ENCODE results near the gene FBXO33. TPM values are rescaled to one million over a fixed set of nuclear protein-coding genes. Genes with fewer than 3 reads are reported as not detected.

FBXO33 gene
- total RNA-seq, 2 experiments from 2014 or later: 94.6 to 97.4 TPM

DNA sequence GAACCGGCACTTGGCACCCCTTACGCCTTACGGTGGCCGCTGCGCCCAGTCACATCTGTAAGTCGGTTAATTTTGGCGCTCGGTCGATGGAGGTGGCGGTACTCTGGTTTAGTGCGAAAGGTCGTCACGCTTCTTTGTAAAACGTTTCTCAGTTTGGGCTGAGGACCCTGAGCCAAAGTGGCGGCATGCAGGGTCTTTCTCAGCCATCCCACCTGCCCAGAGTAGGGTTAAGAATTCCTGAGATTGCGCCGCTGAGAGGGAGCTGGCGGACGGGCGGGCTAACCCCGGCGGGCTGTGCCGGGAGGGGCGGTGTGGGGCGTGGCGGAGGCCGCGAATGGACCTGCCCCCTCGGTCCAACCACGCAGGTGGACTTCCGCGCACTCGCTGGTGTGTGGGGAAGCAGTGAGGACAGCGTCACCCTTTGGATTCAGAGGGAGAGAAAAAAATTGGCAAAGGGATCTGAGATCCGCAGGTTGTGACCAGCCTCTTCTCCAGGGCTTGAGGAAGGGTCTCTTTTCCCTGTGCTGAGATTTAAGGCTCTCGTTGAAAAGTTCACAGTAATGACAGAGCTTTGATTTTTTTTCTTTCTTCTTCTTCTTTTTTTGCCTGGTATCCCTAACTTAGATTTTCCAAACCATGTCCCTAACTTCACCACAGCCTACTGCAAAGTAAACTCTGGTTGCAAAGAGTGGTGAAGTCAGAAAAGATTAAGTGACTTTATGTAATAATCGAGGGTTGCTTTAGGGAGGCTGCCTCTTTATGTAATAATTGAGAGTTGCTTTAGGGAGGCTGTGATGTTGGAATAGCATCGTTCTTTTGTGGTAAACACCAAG is 602 bp upstream of the FBXO33 start:
- H3K36me3 ChIP-seq (ENCODE audit: insufficient read depth, low read length): no peaks in the 10 kb centered on the region
- ATAC-seq (ENCODE audit: poor library complexity) (peak; percentile 35), DNase-seq (peak in 13 of 14 experiments; percentile 45 to 88 (median 67))
- H3K27me3 ChIP-seq (ENCODE audit: control insufficient read depth in 1 of 2, insufficient read depth in 2 of 2, low read length in 2 of 2): no peaks in the 10 kb centered on the region
- H3K9me3 ChIP-seq (ENCODE audit: control insufficient read depth in 1 of 2, insufficient read depth in 1 of 2, low read length in 2 of 2): no peaks in the 10 kb centered on the region
- ChIA-PET POLR2A (interaction anchor here (1.0 to 4.6 kb wide), 24 partner anchors 8 to 1368 kb away, joined by 3 to 99 read pairs (median 7); partner anchors contain the start of genes GEMIN2, PNN, SEC23A and TRAPPC6B), CTCF (no interaction called here)
- intact Hi-C loops (cut with DNase I, micrococcal nuclease): loop anchor here (1.0 to 5.0 kb wide), 3 partner anchors 256 to 319 kb away; partner anchors contain the start of genes PNN (in 2 of the 2) and GEMIN2 (in 1 of the 2)
- H3K36me3 Mint-ChIP-seq (ENCODE audit: low read depth): peaks cover 32% of the 10 kb centered on the region
- peak overlapping the region; percentile 84 to 88 for H3K27ac ChIP-seq (ENCODE audit: low read depth in 1 of 2, low read length in 2 of 2)
- H3K4me1 ChIP-seq (ENCODE audit: insufficient read depth, low read length): peaks cover 31% of the 10 kb centered on the region
- H3K27me3 Mint-ChIP-seq: no peaks in the 10 kb centered on the region
- H3K4me3 Mint-ChIP-seq: peak overlapping the region; percentile 99
- peaks cover 44% of the 10 kb centered on the region for H3K4me1 Mint-ChIP-seq (ENCODE audit: low read depth)
- H3K9me3 Mint-ChIP-seq: no peaks in the 10 kb centered on the region
- peak overlapping the region; percentile 100 for H3K27ac Mint-ChIP-seq
- peak overlapping the region; percentile 88 for H3K4me3 ChIP-seq (ENCODE audit: low read length)
- TF ChIP-seq, protein P1, sequence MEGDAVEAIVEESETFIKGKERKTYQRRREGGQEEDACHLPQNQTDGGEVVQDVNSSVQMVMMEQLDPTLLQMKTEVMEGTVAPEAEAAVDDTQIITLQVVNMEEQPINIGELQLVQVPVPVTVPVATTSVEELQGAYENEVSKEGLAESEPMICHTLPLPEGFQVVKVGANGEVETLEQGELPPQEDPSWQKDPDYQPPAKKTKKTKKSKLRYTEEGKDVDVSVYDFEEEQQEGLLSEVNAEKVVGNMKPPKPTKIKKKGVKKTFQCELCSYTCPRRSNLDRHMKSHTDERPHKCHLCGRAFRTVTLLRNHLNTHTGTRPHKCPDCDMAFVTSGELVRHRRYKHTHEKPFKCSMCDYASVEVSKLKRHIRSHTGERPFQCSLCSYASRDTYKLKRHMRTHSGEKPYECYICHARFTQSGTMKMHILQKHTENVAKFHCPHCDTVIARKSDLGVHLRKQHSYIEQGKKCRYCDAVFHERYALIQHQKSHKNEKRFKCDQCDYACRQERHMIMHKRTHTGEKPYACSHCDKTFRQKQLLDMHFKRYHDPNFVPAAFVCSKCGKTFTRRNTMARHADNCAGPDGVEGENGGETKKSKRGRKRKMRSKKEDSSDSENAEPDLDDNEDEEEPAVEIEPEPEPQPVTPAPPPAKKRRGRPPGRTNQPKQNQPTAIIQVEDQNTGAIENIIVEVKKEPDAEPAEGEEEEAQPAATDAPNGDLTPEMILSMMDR (IDR thresholded peaks at IDR 0.05): no peak

GRCh38 chr14:39431416-39432178 is 636 bp downstream of the FBXO33 start:
- ATAC-seq (ENCODE audit: poor library complexity) (peak; percentile 2), DNase-seq (peak in 13 of 14 experiments; percentile 13 to 75 (median 42))
- Histone ChIP-seq H3K36me3 (ENCODE audit: insufficient read depth, low read length) (no peaks in the 10 kb centered on the region), H3K4me3 (ENCODE audit: low read length) (peak overlapping the region; percentile 88), H3K4me1 (ENCODE audit: insufficient read depth, low read length) (peaks cover 37% of the 10 kb centered on the region), H3K27ac (ENCODE audit: low read depth in 1 of 2, low read length in 2 of 2) (peak overlapping the region; percentile 99 to 100), H3K27me3 (ENCODE audit: control insufficient read depth in 1 of 2, insufficient read depth in 2 of 2, low read length in 2 of 2) (no peaks in the 10 kb centered on the region), H3K9me3 (ENCODE audit: control insufficient read depth in 1 of 2, insufficient read depth in 1 of 2, low read length in 2 of 2) (no peaks in the 10 kb centered on the region)
- Mint-ChIP-seq H3K9me3 (no peaks in the 10 kb centered on the region), H3K4me1 (ENCODE audit: low read depth) (peaks cover 56% of the 10 kb centered on the region), H3K4me3 (peak overlapping the region; percentile 100), H3K27me3 (no peaks in the 10 kb centered on the region), H3K36me3 (ENCODE audit: low read depth) (peaks cover 33% of the 10 kb centered on the region), H3K27ac (peak overlapping the region; percentile 100)
- TF ChIP-seq, protein P1 (IDR thresholded peaks at IDR 0.05): no peak
- POLR2A ChIA-PET: interaction anchor here (0.6 to 4.6 kb wide), 31 partner anchors 9 to 1366 kb away, joined by 3 to 99 read pairs (median 4); partner anchors contain the start of genes GEMIN2, PNN, SEC23A and TRAPPC6B
- intact Hi-C loops (cut with DNase I, micrococcal nuclease): loop anchor here (1.0 to 5.0 kb wide), 5 partner anchors 165 to 329 kb away; partner anchors contain the start of genes PNN (in 2 of the 2), GEMIN2 (in 1 of the 2) and SEC23A (in 1 of the 2)
- CTCF ChIA-PET: no interaction called here

DNA sequence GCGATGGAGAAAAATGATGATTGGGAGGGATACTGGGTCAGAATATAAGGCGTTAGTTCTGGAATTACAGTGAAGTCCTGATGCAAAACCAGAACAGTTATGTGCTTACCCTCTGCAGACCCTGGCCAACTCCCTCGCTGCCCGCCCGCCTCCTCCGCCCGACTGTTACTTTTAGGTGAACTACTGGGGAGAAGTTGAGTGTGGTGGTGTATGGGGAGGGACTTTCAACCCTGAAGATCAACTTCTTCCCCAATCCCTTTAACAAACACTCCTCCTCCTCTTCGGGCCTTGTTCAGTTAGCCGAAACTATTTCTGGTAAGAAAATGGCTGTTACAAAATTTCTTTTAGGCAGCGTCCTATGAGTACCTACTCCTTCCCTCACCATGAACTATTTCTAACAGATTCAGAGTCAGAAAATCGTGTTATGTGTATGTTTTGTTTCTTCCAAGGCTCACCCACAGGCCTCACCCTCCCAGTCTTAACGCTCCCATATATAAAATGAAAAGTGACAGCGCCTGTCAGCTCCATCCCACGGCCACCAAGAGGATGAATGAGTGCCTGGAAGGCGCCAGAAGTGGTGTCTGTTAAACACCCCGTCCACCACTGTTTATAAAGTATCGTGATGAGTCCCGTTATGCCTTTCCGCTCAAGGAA is 1.3 kb downstream of the FBXO33 start:
- no peaks in the 10 kb centered on the region for H3K27me3 ChIP-seq (ENCODE audit: control insufficient read depth in 1 of 2, insufficient read depth in 2 of 2, low read length in 2 of 2)

More for the DNA sequence above, 1.3 kb downstream of the FBXO33 start:
- no peaks in the 10 kb centered on the region for H3K9me3 ChIP-seq (ENCODE audit: control insufficient read depth in 1 of 2, insufficient read depth in 1 of 2, low read length in 2 of 2)
- peaks cover 37% of the 10 kb centered on the region for H3K36me3 Mint-ChIP-seq (ENCODE audit: low read depth)
- H3K4me3 Mint-ChIP-seq: peak overlapping the region; percentile 100
- H3K4me3 ChIP-seq (ENCODE audit: low read length): peak overlapping the region; percentile 88
- H3K27ac ChIP-seq (ENCODE audit: low read depth in 1 of 2, low read length in 2 of 2): peak overlapping the region; percentile 58 to 99
- H3K4me1 Mint-ChIP-seq (ENCODE audit: low read depth): peaks cover 62% of the 10 kb centered on the region
- no peaks in the 10 kb centered on the region for H3K36me3 ChIP-seq (ENCODE audit: insufficient read depth, low read length)
- DNase-seq: peak in 3 of 14 experiments; percentile 7 to 24 (median 20)
- TF ChIP-seq, protein P1 (IDR thresholded peaks at IDR 0.05): no peak
- peaks cover 40% of the 10 kb centered on the region for H3K4me1 ChIP-seq (ENCODE audit: insufficient read depth, low read length)
- no peak for ATAC-seq (ENCODE audit: poor library complexity)
- H3K9me3 Mint-ChIP-seq: no peaks in the 10 kb centered on the region
- intact Hi-C loops (cut with DNase I, micrococcal nuclease): loop anchor here (2.0 to 5.0 kb wide), 3 partner anchors 164 to 328 kb away; partner anchors contain the start of genes PNN (in 1 of the 2) and SEC23A (in 1 of the 2)
- H3K27ac Mint-ChIP-seq: peak overlapping the region; percentile 100
- ChIA-PET CTCF (no interaction called here), POLR2A (interaction anchor here (0.6 to 4.6 kb wide), 18 partner anchors 10 to 598 kb away, joined by 3 to 99 read pairs (median 8); partner anchors contain the start of genes GEMIN2, PNN, SEC23A and TRAPPC6B)
- H3K27me3 Mint-ChIP-seq: no peaks in the 10 kb centered on the region
